Measurements from ENCODE around the gene LSR.

- no peak for TF ChIP-seq CTCF (IDR thresholded peaks at IDR 0.05)
- TF ChIP-seq EZH2 (IDR thresholded peaks at IDR 0.05; ENCODE audit: borderline replicate concordance, insufficient read depth, low read depth, low read length, poor library complexity, severe bottlenecking), result no peak
Measured at GRCh38 chr19:35268536-35269437, 20.0 kb downstream of the LSR start, which contains the start of gene USF2.
